Large intestine (tissue), 12 donors: ENCODE data around the gene SYNC. TPM values are rescaled to one million over a fixed set of nuclear protein-coding genes. Genes with fewer than 3 reads are reported as not detected.

Experiments used
- DNase-seq, 2 donors: peaks; one replicate each; pipeline versions ENCODE4 v3.0.0 to v3.0.0-alpha.2; 2013
- H3K27ac ChIP-seq: one replicate; pipeline ENCODE4 v1.5.1; 2013; ENCODE audit warnings: low read length
- H3K27me3 ChIP-seq: 2 replicates; pipeline ENCODE4 v1.6.1; 2013; ENCODE audit warnings: low read length; ENCODE audit not compliant: control insufficient read depth, insufficient read depth
- H3K36me3 ChIP-seq: 2 replicates; pipeline ENCODE4 v1.6.1; 2013; ENCODE audit warnings: low read length; ENCODE audit not compliant: control insufficient read depth, insufficient read depth
- H3K4me1 ChIP-seq: one replicate; pipeline ENCODE4 v1.6.1; 2013; ENCODE audit warnings: low read length; ENCODE audit not compliant: control insufficient read depth, insufficient read depth
- H3K4me3 ChIP-seq: one replicate; pipeline ENCODE4 v1.5.1; 2013; ENCODE audit warnings: low read length
- H3K9me3 ChIP-seq: one replicate; pipeline ENCODE4 v1.6.1; 2013; ENCODE audit warnings: mild to moderate bottlenecking, low read depth, low read length, moderate library complexity; ENCODE audit not compliant: control insufficient read depth
- WGBS: methylation state at CpG from one replicate; pipeline ENCODE4 v1.1.5; 2013; ENCODE audit warnings: low lambda C conversion rate; ENCODE audit not compliant: insufficient coverage; 5-methylcytosine and 5-hydroxymethylcytosine counted together
- long read RNA-seq, 11 donors: transcript quantifications; one replicate each; lab custom pipeline, GENCODE V29; 2026
- polyA plus RNA-seq: library from polyadenylated mRNA; unstranded; fragments of 120-200 nt; gene quantifications from one replicate; pipeline ENCODE4 v1.2.1, GENCODE V29; 2013

Gene SYNC
- 5.2 TPM for polyA plus RNA-seq
- long read RNA-seq, donor 1, partial matches to known transcripts = 21 of 21 reads
- long read RNA-seq, donor 1, other reads (novel, unspliced or antisense) = 0 of 21 reads
- long read RNA-seq, donor 2, partial matches to known transcripts = 16 of 62 reads
- long read RNA-seq, donor 2, other reads (novel, unspliced or antisense) = 45 of 62 reads
- long read RNA-seq, donor 3 = 0 reads
- long read RNA-seq, donor 4 = 0 reads
- long read RNA-seq, donor 5 = 0 reads
- long read RNA-seq, donor 6, partial matches to known transcripts = 63 of 66 reads
- long read RNA-seq, donor 6, other reads (novel, unspliced or antisense) = 0 of 66 reads
- long read RNA-seq, donor 7, partial matches to known transcripts = 0 of 1 reads
- long read RNA-seq, donor 7, other reads (novel, unspliced or antisense) = 0 of 1 reads
- long read RNA-seq, donor 8, partial matches to known transcripts = 28 of 28 reads
- long read RNA-seq, donor 8, other reads (novel, unspliced or antisense) = 0 of 28 reads
- long read RNA-seq, donor 9, partial matches to known transcripts = 6 of 8 reads
- long read RNA-seq, donor 9, other reads (novel, unspliced or antisense) = 0 of 8 reads
- long read RNA-seq, donor 10 = 0 reads
- long read RNA-seq, donor 11 = 0 reads

DNA sequence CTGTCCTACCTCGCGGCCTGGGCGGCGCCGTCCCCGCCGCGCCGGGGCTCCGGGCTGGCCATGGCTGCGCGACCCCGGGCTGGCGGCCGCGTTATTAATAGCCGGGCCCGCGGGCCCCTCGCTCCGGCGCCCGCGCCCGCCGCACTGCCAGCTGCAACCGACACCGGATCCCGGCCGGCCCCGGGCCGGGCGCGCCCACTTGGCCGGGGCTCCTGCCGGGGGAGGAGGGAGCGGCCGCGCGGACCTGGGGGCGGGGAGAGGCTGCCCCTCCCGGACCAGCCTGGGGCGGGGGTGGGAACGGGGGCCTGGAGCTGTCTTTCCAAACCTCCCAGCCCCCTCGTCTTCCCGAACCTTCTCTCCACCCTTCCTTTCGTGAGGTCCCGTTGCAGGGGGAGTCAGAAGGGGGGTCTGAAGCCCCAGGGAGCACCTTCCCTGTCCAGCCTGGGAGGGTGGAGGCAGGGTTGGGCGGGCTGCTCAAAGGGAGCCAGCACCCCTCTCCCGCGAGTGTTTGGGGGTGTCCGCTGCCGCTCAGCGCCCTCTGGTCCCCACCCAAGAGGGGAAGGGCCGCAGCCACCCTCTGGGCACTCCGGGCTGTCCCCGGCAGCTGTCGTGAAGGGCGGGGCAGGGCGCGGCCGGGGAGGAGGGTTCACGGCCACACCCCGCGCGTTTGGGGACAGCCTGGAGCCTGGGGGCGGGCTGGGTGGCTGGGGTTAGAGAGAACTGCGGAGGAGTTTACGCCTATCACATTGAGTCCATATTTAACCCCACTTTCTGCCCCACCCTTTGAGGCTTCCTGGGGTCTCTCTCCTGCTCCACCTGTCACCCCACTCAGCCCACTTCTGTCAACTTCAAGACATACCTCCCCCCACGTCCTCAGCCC lies at the start of gene SYNC:
TSS of gene SYNC (minus strand) at position 172 of the 880 bp plus-strand sequence. CDS start at position 62, 110 bp downstream.
- H3K4me3 ChIP-seq = peak within 1 kb of the TSS; percentile 50
- no peaks in the 10 kb centered on the region for H3K9me3 ChIP-seq
- DNase-seq = peak in 1 of 2 donors; percentile 59
- peak within 1 kb of the TSS; percentile 59 for H3K27ac ChIP-seq
- whole genome bisulfite sequencing = no CpG with 5 or more reads among the region's 70 CpGs
- no peaks in the 10 kb centered on the region for H3K36me3 ChIP-seq
- peaks cover 18% of the 10 kb centered on the region for H3K4me1 ChIP-seq
- peaks cover 6% of the 10 kb centered on the region for H3K27me3 ChIP-seq

DNA sequence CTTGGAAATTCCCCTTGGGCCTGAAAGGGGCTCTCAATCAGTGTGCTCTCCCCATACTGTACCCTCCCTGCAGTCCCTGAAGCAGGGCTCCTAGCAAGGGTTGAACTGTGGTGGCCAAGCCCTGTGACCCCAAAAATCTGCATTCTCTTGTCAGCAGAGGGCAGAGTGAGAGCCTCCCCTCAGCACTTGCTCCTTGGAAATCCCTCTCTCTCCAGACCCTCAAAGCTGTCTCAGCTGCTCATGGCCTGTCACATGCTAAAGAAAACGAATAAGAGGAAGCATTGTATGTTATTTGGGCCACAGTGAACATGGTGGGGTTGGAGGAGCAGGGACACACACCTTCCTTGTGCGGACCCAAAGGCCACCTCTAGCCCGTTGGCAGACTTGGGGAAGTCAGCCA lies 47.2 kb upstream of the SYNC start:
- DNase-seq = no peak
- H3K9me3 ChIP-seq = no peaks in the 10 kb centered on the region
- H3K36me3 ChIP-seq = peaks cover 18% of the 10 kb centered on the region
- peaks cover 16% of the 10 kb centered on the region for H3K4me1 ChIP-seq
- H3K4me3 ChIP-seq = no peak overlapping the region
- no CpG with 5 or more reads among the region's 3 CpGs for WGBS
- no peak overlapping the region for H3K27ac ChIP-seq
- no peaks in the 10 kb centered on the region for H3K27me3 ChIP-seq

DNA sequence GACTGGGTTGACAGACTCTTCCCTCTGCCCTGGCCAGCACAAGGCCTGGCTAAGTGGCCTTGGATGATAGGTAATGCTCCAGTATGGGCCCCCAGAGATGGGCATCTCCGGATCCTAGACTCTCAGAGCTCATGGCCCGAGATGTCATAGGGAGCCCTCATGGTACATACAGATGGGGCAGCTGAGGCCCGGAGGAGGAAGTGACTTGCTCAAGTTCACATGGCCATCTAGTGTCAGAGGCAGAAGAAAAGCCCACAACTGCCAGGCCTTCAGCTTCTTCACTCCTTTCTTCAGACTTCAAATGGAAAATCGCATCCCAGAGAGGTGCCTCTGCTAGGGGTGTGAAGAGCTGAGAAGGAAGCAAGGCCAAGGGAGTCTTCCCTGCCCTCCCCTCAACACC lies 46.8 kb upstream of the SYNC start:
- no peak overlapping the region for H3K27ac ChIP-seq
- DNase-seq = no peak
- peaks cover 21% of the 10 kb centered on the region for H3K36me3 ChIP-seq
- WGBS = no CpG with 5 or more reads among the region's 4 CpGs
- no peak overlapping the region for H3K4me3 ChIP-seq
- no peaks in the 10 kb centered on the region for H3K27me3 ChIP-seq
- no peaks in the 10 kb centered on the region for H3K9me3 ChIP-seq
- peaks cover 15% of the 10 kb centered on the region for H3K4me1 ChIP-seq

DNA sequence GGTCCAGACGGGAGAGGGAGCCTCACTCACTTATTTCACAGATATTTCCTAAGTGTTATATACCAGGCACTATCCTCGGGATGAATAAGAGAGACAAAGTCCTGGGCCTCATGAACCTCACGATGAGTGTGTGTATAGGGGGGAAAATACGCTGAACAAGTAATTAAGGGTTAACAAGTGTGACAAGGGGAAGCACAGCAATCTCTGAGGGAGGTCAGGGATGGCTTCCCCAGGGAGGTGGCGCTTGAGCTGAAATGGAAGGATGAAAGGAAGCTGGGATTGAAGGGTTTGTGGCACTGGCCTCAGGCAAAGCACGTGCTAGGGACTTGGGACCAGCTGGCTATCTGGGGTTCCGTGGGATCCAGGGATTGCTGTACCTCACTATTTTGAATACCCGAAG lies 46.4 kb upstream of the SYNC start:
- Histone ChIP-seq H3K36me3 (peaks cover 23% of the 10 kb centered on the region), H3K4me1 (peaks cover 17% of the 10 kb centered on the region), H3K27ac (no peak overlapping the region), H3K27me3 (no peaks in the 10 kb centered on the region), H3K9me3 (no peaks in the 10 kb centered on the region), H3K4me3 (no peak overlapping the region)
- no CpG with 5 or more reads among the region's 8 CpGs for WGBS
- no peak for DNase-seq

DNA sequence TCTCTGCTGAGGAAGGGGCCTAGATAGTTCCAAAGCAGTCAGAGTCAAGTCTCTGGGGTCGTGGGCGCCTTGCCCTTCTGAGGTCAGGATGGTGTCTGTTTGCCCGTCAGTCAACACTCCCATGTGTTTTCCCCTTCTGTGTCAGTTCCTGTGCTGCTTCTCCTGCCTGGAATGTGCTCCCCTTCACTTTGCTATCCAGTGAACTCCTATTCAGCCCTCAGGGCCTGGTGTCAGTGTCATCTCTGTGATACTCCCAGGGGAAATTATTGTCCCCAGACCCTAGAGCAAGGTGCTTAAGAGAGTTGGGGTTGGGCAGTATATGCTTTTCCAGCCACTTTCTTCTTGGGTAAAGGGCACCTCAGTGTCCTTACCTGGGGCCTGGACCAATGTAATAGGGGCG lies 45.8 kb upstream of the SYNC start:
- H3K27ac ChIP-seq = no peak overlapping the region
- DNase-seq = no peak
- H3K36me3 ChIP-seq = peaks cover 23% of the 10 kb centered on the region

DNA sequence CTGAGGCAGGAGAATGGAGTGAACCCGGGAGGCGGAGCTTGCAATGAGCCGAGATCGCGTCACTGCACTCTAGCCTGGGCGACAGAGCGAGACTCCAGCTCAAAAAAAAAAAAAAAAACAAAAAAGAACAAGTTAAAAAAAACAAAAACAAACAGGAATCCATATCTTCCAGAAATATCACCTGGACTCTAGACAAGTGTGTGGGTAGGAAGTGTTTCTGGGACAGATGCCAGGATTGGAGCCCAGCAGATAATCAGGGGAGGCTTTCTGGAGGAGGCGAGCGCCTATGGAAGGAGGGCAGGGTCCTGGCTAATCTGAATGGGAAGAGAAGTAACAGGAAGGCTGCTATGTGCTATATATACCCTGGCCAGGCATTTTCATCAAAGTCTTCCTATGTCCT lies 43.6 kb upstream of the SYNC start:
- no peak overlapping the region for H3K27ac ChIP-seq
- H3K4me3 ChIP-seq = no peak overlapping the region
- WGBS = no CpG with 5 or more reads among the region's 9 CpGs
- H3K4me1 ChIP-seq = peaks cover 22% of the 10 kb centered on the region
- H3K9me3 ChIP-seq = no peaks in the 10 kb centered on the region
- no peaks in the 10 kb centered on the region for H3K27me3 ChIP-seq
- peaks cover 23% of the 10 kb centered on the region for H3K36me3 ChIP-seq
- DNase-seq = no peak

More for the DNA sequence above, 45.8 kb upstream of the SYNC start:
- Histone ChIP-seq H3K27me3 (no peaks in the 10 kb centered on the region), H3K4me1 (peaks cover 20% of the 10 kb centered on the region), H3K9me3 (no peaks in the 10 kb centered on the region), H3K4me3 (no peak overlapping the region)
- no CpG with 5 or more reads among the region's 4 CpGs for WGBS

DNA sequence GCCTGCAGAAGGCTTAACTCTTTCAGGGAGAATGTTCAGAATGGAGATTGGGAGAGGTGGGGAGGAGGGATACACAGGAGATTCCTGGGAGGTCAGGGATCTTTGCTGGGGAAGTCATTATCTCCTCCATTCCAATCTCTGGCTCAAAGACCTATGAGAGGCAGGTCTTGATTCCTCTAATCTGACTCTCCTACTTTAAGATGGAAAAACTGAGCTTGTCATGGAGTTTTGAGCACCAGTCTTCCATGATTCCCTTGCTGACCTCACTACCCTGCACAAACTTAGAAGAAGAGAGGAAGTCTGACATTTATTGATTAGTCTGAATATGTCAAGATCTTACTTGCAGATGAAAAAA lies 41.5 kb upstream of the SYNC start:
- H3K36me3 ChIP-seq = peaks cover 15% of the 10 kb centered on the region
- DNase-seq = no peak
- peak overlapping the region; percentile 96 for H3K27ac ChIP-seq
- H3K4me3 ChIP-seq = peak overlapping the region; percentile 86
- no peaks in the 10 kb centered on the region for H3K27me3 ChIP-seq
- no peaks in the 10 kb centered on the region for H3K9me3 ChIP-seq
- H3K4me1 ChIP-seq = peaks cover 25% of the 10 kb centered on the region

DNA sequence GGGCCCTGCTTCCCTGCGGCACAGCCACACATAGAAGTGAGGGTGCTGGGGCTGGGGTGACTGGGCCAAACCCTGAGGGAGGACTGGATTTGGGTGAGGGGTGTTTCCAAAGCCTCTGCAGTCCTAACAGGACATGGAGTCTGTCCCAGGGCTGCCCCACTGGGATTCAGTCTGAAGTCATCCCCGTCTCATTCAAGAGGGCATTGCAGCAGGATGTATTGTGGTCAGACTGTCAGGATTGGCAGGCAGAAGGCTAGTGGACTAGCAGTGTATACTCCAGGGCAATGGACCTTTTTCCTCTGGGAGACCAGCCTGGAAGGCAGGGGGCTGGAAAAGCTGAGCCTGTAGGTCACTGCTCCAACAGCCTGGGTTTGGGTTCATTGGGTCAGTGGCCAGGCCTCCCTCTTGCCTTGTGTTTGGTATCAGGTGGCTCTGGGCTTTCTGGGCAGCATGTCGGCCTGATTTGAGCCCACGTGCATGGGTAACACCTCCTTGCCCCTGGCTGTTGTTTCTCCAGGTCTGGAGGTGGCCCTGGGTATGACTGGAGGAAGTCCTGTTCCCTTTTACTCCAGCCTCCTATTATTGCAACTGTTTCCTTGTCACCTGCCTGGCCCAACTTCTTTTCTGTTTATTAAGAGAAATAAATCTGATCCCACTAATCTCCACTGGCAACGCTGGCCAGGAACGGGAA lies 41.0 kb upstream of the SYNC start:
- no peaks in the 10 kb centered on the region for H3K9me3 ChIP-seq
- peaks cover 25% of the 10 kb centered on the region for H3K4me1 ChIP-seq
- WGBS = no CpG with 5 or more reads among the region's 6 CpGs
- H3K4me3 ChIP-seq = peak overlapping the region; percentile 86
- H3K36me3 ChIP-seq = peaks cover 15% of the 10 kb centered on the region
- peak in 1 of 2 donors; percentile 54 for DNase-seq
- H3K27me3 ChIP-seq = no peaks in the 10 kb centered on the region
- peak overlapping the region; percentile 96 for H3K27ac ChIP-seq

DNA sequence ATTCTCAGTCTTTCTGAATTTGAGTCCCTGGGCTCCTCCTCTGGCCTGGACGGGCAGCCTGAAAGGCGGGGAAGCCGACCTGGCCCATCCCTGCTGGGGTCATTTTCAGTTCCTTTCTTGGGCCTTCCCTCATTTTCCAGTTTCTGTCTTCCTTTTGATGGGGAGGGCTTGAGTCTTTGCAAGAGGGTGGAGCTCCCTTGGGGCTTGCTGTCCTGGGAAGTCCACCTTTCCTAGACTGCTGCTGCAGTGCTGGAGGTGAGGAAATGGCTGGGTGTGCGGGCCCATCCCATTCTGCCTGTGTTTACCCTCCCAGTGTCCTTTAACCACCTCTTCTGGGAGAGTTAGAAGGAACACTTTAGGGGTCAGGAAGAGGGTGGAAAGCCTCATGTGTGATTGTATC lies 40.4 kb upstream of the SYNC start:
- DNase-seq = peak; percentile 45 to 76
- peaks cover 15% of the 10 kb centered on the region for H3K36me3 ChIP-seq
- H3K4me3 ChIP-seq = peak overlapping the region; percentile 86
- H3K27me3 ChIP-seq = no peaks in the 10 kb centered on the region
- WGBS = no CpG with 5 or more reads among the region's 4 CpGs
- peak overlapping the region; percentile 96 for H3K27ac ChIP-seq
- no peaks in the 10 kb centered on the region for H3K9me3 ChIP-seq
- peaks cover 24% of the 10 kb centered on the region for H3K4me1 ChIP-seq
